ENCODE data around the gene APBB2.

The APBB2 gene

DNA sequence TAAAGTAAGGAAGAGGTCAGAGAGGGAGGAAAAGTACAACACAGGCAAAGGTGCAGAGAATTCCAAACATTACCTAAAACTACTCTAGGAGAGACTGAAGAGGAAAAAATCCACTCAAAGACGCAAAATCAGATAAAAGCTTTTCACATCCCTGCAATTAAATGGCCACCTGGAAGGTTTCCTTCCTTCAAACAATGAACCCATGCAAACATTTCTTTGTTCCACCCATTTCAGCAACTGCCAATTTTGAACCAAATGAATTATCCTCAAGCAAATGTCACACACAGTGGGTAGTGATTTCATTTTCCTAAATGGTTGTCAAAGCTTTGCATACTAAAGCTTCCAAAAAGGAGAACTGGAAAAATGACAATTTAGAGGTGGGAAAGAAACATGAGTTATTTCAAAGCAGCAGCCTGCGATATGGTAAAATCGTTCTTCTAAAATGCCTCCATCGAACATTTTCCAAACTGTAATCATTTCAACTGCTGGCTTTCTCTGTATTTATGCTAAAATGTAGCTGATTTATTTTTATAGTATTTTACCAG is 45.0 kb downstream of the APBB2 start:
- no peak overlapping the region for H3K27ac ChIP-seq
- TF ChIP-seq ZFX (IDR thresholded peaks at IDR 0.05): no peak
- TF ChIP-seq, protein P1, sequence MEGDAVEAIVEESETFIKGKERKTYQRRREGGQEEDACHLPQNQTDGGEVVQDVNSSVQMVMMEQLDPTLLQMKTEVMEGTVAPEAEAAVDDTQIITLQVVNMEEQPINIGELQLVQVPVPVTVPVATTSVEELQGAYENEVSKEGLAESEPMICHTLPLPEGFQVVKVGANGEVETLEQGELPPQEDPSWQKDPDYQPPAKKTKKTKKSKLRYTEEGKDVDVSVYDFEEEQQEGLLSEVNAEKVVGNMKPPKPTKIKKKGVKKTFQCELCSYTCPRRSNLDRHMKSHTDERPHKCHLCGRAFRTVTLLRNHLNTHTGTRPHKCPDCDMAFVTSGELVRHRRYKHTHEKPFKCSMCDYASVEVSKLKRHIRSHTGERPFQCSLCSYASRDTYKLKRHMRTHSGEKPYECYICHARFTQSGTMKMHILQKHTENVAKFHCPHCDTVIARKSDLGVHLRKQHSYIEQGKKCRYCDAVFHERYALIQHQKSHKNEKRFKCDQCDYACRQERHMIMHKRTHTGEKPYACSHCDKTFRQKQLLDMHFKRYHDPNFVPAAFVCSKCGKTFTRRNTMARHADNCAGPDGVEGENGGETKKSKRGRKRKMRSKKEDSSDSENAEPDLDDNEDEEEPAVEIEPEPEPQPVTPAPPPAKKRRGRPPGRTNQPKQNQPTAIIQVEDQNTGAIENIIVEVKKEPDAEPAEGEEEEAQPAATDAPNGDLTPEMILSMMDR (conservative IDR thresholded peaks at IDR 0.05): no peak

DNA sequence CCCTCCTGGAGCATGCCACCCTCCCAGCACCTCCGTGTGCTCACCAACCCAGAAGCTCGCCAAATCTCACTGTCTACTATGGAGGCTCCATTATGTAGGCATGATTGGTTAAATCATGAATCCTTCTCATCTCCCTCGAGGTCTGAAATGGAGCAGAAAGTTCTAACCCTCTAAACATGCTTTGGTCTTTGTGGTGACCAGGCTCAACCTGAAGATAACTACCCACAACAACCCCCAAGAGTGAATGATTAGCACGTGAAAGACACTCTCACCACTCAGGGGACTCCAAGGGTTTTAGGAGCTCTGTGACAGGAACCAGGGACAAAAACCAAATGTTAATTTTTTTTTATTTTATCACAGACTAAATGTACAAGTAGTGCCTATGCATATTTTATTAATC is 47.2 kb downstream of the APBB2 start:
- TF ChIP-seq, protein P1 (conservative IDR thresholded peaks at IDR 0.05): no peak
- TF ChIP-seq ZFX (IDR thresholded peaks at IDR 0.05): no peak
- H3K27ac ChIP-seq: no peak overlapping the region

DNA sequence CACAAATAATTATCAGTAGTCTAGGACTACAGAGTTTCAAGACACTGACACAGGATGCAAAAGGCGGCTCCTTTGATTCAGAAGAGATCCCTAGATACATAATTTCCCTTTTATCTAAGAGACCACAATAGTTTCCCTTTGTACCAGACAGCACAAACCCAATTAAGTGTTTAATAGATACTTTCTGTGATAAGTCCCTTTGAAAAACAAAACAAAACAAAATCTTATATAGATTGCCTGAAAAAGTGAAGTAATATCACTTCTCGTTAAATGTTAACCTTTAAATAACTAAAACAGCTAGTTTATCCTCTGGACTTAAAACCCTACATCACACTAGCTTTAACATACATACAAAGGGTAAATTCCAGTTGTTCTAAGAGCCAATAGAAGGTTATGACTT is 49.9 kb downstream of the APBB2 start:
- TF ChIP-seq, protein P1 (conservative IDR thresholded peaks at IDR 0.05): no peak
- no peak for TF ChIP-seq ZFX (IDR thresholded peaks at IDR 0.05)
- H3K27ac ChIP-seq: no peak overlapping the region

DNA sequence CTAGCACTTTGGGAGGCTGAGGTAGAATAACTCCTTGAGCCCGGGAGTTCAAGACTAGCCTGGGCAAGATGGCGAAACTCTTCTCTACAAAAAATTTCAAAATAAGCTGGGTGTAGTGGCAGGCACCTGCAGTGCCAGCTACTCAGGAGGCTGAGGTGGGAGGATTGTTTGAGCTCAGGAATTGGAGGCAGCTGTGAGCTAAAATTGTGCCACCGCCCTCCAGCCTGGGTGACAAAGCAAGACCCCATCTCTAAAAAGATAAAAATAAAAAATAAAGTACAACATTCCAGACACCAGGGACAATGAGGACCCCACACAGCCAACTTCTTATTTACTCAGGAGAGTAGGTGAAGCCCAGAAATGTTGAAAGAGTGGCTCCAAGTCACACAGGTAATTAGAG is 53.0 kb downstream of the APBB2 start:
- TF ChIP-seq ZFX (IDR thresholded peaks at IDR 0.05): no peak
- TF ChIP-seq, protein P1 (conservative IDR thresholded peaks at IDR 0.05): no peak
- no peak overlapping the region for H3K27ac ChIP-seq

DNA sequence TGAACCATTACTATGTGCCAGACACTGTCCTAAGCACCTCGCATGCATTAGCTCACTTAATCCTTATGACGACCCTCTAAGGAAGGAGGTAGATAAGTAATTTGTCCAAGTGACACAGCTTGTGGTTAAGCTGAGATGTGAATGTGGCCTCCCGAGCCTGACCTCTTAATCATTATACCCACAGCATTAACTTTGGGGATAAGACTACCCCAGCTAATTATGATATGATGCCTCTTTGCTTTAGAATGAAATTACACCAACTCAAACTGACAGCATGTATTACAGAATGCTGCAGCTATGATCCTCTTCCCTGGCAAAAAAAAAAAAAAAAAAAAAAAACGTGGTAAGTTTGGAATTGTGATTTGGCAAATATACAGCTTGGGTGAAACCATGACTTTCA is 53.5 kb downstream of the APBB2 start:
- H3K27ac ChIP-seq: no peak overlapping the region
- TF ChIP-seq, protein P1 (conservative IDR thresholded peaks at IDR 0.05): no peak
- no peak for TF ChIP-seq ZFX (IDR thresholded peaks at IDR 0.05)

DNA sequence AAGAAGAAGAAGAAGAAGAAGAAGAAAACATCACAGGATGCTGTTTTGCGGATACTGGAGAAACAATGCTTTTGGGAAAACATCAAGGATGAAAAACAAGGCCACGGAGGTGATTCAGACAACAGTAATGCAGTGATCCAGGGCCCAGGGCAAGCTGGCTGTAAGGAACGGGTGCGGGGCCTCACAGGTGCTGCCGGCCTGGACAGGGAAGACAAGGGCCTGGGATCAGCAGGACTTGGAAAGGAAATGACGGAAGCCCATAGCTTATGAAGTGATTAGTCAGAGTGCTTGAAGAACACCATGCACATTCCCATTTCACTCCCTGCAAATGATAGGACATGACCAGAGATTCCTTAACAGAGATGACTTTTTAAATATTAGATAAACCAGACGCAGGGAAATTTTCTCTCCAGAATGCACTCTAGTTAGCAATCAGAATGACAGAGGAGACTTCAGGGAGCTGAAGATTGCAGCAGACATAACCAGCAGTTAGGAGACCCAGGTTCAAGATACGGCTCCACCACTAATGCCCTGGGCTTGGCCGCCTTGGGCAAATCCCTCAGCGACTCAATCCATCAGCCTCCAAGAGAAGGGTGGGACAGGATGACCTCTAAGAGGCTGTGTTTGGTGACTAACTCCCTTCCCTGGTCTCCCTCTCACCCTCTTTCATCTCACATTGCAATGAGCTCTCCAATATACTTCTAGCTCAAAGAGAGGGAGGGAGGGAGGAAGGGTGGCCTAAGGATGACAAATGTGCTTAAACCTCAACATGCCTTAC is 54.1 kb downstream of the APBB2 start:
- TF ChIP-seq, protein P1 (conservative IDR thresholded peaks at IDR 0.05): no peak
- no peak for TF ChIP-seq ZFX (IDR thresholded peaks at IDR 0.05)
- H3K27ac ChIP-seq: no peak overlapping the region

DNA sequence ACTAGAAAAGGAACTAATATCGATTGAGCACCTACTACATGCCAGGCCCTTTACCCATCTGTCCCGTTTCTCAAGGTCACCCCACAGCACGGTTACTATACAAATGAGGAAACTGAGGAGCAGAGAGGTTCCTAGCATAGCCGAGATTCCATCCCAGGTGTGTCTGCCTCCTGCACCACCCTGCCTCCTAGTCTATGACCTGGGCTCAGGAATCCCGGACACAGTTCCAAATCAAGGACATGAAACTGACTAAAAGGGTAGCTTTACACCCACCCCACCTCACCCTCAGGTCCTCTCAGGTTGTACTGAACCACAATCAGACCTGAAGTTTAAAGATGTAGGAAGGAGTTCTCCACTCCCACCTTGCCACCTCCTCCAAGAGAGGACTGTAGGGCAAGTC is 55.6 kb downstream of the APBB2 start:
- H3K27ac ChIP-seq: no peak overlapping the region

More for the DNA sequence above, 55.6 kb downstream of the APBB2 start:
- TF ChIP-seq, protein P1 (conservative IDR thresholded peaks at IDR 0.05): no peak
- TF ChIP-seq ZFX (IDR thresholded peaks at IDR 0.05): no peak
